Activated naive CD4-positive, alpha-beta T cell treated with anti-CD3 and anti-CD28 coated beads, Interleukin-2, amount 10 ng/mL, durations not matched to agents 7 days and 5 days (primary cell): ENCODE results near the gene MTCL1.

Source experiments
- CTCF ChIA-PET: fragments of 350-600 bp; sonication (Branson Sonifier 250); formaldehyde crosslinking; loops from one replicate; lab custom pipeline; 2021; ENCODE audit warnings: antibody characterized with exemption; lab: Charles Lee
- DNase-seq: peaks from one replicate; pipeline ENCODE4 v3.0.0-alpha.2; 2020
- H3K27ac Mint-ChIP-seq: one replicate; pipeline ENCODE4 v1.8.0; 2021; ENCODE audit warnings: mild to moderate bottlenecking, moderate library complexity, mixed read lengths
- H3K27me3 Mint-ChIP-seq: one replicate; pipeline ENCODE4 v1.8.0; 2021; ENCODE audit warnings: mild to moderate bottlenecking, mixed read lengths
- H3K36me3 Mint-ChIP-seq: one replicate; pipeline ENCODE4 v1.8.0; 2021; ENCODE audit warnings: mixed read lengths
- H3K4me1 Mint-ChIP-seq: one replicate; pipeline ENCODE4 v1.8.0; 2021; ENCODE audit warnings: mixed read lengths
- H3K4me3 Mint-ChIP-seq: one replicate; pipeline ENCODE4 v1.8.0; 2021; ENCODE audit warnings: mild to moderate bottlenecking, moderate library complexity, mixed read lengths
- H3K9me3 Mint-ChIP-seq: one replicate; pipeline ENCODE4 v1.8.0; 2021; ENCODE audit warnings: mixed read lengths

MTCL1 gene

DNA sequence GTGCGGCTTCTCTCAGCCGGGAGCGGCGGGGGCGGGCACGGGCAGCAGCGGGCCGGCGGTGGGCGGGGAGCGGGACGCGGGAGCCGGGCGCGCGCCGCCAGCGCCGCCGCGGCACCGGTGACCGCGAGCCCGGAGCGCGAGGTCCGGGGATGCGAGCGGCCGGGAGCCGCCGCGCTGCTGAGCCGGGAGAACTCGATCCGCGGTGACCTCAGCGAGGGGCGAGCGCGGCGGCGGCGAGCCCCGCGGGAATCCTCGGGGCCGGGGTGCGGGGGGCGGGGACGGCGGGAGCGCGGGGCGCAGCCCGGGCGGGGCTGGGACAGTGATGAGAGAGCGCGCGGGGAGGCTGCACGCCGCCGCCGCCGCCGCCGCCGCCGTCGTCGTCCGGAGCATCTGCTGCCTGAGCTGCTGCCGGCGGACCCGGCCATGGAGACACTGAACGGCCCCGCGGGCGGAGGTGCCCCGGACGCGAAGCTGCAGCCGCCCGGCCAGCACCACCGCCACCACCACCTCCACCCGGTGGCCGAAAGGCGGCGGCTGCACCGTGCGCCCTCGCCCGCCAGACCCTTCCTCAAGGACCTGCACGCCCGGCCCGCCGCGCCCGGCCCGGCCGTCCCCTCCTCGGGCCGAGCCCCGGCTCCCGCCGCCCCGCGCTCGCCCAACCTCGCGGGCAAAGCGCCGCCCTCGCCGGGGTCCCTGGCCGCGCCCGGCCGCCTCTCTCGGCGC lies at the start of gene MTCL1:
MTCL1 (plus strand) TSS at position 319 of the 723 bp plus-strand sequence; CDS start at position 424, 105 bp downstream.
- DNase-seq = peak; percentile 42
- H3K4me3 Mint-ChIP-seq = peak within 1 kb of the TSS; percentile 81
- H3K36me3 Mint-ChIP-seq = no peaks in the 10 kb centered on the region
- H3K4me1 Mint-ChIP-seq = peaks cover 20% of the 10 kb centered on the region
- H3K27me3 Mint-ChIP-seq = peaks cover 85% of the 10 kb centered on the region
- CTCF ChIA-PET = interaction anchor here (1.5 to 1.9 kb wide), 2 partner anchors 10 to 282 kb away, joined by 3 to 6 read pairs; no protein-coding TSS in a partner anchor
- H3K27ac Mint-ChIP-seq = no peak within 1 kb of the TSS
- H3K9me3 Mint-ChIP-seq = no peaks in the 10 kb centered on the region

DNA sequence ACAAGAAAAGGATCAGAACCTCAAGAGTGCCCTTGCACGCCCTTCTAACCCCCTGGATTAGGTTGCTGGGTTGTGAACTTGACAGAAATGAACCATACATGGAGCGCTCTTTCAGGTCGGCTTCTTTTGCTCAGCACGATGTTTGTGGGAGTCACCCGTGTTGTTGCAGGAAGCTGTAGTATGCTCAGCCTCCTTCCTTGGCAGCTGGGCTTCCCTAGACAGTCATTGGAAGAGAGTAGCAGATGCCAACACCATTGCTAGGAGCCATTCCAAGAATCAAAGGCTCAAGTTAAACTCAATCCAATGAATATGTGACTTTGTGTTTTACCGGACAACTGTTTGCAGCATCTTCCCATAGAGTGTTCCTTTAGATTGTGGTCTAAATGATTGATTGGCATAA lies 49.1 kb upstream of the MTCL1 start:
- Mint-ChIP-seq H3K4me3 (no peak overlapping the region), H3K4me1 (no peaks in the 10 kb centered on the region), H3K36me3 (no peaks in the 10 kb centered on the region), H3K27ac (no peak overlapping the region), H3K27me3 (peaks cover 22% of the 10 kb centered on the region), H3K9me3 (no peaks in the 10 kb centered on the region)
- CTCF ChIA-PET = interaction anchor here (2.8 to 5.3 kb wide), 4 partner anchors 12 to 332 kb away, joined by 7 to 32 read pairs (median 24); no protein-coding TSS in a partner anchor
- DNase-seq = no peak

DNA sequence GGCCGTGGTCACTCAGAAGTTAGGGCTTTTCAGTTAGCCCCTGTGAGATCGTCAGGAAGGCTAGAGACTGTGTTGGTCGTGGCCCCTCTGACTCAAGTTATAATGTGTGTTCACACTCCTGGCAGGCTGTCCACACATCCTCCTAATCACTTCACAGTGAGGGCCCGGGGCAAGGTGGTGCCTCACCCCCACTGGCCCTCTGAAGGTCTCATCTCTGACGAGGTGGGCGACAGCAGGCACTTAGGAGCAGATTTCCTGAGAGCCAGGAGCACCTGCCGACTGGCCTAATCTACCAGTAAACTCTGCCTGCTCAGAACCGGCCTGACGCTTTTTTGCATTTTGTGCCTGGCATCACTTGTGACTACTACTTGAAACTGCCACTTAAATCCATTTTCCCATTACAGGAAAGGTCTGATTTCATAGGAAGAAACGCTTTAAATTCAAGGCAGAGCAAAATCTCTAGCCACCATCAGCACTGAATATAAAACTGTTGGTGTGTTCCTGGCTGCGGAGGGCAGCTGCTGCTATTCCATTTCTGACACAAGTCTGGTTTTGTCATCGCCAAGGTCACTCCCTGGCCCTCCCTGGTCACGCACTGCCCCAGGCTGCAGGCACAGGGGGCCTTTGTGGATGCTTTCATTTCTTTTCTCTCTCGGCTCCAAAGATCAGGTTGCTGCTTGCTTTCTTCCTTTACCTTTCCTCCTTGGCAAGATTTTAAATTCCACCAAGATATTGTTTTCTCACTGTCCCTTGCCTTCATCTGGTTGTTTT lies 48.1 kb upstream of the MTCL1 start:
- Mint-ChIP-seq H3K27me3 (peaks cover 27% of the 10 kb centered on the region), H3K4me3 (no peak overlapping the region), H3K4me1 (no peaks in the 10 kb centered on the region), H3K9me3 (no peaks in the 10 kb centered on the region), H3K36me3 (no peaks in the 10 kb centered on the region), H3K27ac (no peak overlapping the region)
- no peak for DNase-seq
- CTCF ChIA-PET = interaction anchor here (1.3 to 5.3 kb wide), 2 partner anchors 331 kb away, joined by 4 to 31 read pairs; no protein-coding TSS in a partner anchor

DNA sequence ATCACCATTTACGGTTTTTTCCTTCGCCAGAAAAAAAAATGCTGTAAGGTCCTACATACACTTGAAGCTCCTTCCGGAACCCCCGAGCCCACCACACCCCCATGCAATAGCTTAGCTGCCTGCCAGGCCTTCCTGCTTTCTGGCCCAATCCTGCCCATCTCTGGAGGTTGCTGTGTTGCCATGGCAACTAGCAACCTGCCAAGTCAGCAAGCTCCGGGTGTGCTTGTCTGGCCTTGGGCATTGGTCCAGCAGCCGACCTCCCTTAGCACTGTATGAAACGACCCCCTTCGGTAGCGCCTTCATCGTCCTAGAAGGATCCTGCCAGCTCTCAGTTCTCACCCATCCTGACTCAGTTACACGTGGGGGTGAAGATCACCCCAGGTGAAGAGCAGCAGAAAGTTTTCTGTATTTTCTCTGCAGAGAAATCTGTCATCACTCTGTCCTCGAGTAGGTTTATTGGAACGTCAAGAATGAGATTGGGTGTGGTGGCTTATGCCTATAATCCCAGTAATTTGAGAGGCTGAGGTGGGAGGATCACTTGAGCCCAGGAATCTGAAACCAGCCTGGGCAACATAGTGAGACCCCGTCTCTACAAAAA lies 47.4 kb upstream of the MTCL1 start:
- Mint-ChIP-seq H3K4me1 (no peaks in the 10 kb centered on the region), H3K27me3 (peaks cover 28% of the 10 kb centered on the region), H3K9me3 (no peaks in the 10 kb centered on the region), H3K27ac (no peak overlapping the region), H3K36me3 (no peaks in the 10 kb centered on the region), H3K4me3 (no peak overlapping the region)
- no peak for DNase-seq
- CTCF ChIA-PET = interaction anchor here (1.3 kb wide), 1 partner anchor 330 kb away, joined by 4 read pairs; no protein-coding TSS in a partner anchor

DNA sequence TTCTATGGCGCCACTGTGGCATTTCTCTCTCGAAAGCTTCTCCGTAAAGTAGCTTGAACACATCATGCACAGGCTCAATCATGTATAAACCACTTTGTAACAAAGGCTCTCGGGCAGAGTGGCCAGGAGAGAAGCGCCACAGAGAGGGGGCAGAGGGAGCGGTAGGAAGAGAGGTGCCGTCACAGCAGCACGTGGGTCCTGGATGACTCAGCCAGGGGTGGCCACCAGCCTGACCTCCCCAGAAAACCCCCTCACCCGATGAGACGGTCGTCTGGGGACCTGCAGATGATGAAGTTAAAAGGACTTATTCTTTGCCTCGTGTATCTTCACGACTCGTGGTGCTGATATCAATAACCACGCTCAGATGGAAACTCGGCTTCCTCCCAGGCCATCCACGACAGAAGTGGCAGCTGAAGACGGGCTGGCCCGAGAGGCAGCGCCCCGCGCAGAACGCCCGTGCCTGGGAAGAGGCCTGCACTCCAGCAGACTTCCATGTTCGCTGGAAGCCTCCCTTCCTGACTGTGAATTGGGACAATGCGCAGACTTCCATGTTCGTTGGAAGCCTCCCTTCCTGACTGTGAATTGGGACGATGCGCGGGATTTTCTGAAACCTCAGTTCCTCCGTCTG lies 46.4 kb upstream of the MTCL1 start:
- H3K4me1 Mint-ChIP-seq = no peaks in the 10 kb centered on the region
- H3K27me3 Mint-ChIP-seq = peaks cover 26% of the 10 kb centered on the region
- CTCF ChIA-PET = interaction anchor here (1.3 kb wide), 1 partner anchor 329 kb away, joined by 4 read pairs; no protein-coding TSS in a partner anchor
- no peaks in the 10 kb centered on the region for H3K9me3 Mint-ChIP-seq
- no peak overlapping the region for H3K4me3 Mint-ChIP-seq
- H3K27ac Mint-ChIP-seq = no peak overlapping the region
- H3K36me3 Mint-ChIP-seq = no peaks in the 10 kb centered on the region
- no peak for DNase-seq

DNA sequence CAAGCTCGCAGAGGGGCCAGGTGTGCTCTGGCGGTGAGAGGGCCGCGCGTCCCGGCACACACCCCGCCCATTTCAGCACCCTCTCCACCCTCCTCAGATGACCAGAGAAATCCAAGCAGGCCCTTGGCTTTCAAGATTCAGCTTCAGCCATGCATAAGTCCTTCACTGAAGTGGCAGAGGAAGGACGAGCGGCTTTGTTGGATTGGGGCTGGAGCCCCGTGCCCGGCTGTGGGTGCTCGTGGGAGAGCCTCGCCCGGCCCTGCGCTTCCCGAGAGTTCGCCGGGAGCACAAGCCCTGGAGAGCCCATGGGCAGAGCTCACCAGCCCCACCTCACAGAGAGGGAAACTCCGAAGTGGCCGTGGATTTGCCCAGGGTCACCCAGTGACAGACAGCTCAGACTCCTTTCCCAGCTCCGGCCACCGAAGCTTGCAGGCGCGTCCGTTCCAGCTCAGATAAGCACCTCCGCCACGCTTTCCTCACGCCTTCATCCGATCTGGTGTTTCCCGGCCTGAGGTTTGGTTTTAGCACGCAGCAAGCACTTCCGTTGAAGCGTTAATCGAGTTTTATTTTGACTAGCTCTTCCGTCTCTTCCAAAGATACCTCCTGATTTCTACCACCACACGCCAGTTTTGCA lies 45.6 kb upstream of the MTCL1 start:
- Mint-ChIP-seq H3K27me3 (peaks cover 23% of the 10 kb centered on the region), H3K4me3 (no peak overlapping the region), H3K36me3 (no peaks in the 10 kb centered on the region), H3K4me1 (no peaks in the 10 kb centered on the region), H3K27ac (no peak overlapping the region), H3K9me3 (no peaks in the 10 kb centered on the region)
- DNase-seq = no peak
- CTCF ChIA-PET = no interaction called here

DNA sequence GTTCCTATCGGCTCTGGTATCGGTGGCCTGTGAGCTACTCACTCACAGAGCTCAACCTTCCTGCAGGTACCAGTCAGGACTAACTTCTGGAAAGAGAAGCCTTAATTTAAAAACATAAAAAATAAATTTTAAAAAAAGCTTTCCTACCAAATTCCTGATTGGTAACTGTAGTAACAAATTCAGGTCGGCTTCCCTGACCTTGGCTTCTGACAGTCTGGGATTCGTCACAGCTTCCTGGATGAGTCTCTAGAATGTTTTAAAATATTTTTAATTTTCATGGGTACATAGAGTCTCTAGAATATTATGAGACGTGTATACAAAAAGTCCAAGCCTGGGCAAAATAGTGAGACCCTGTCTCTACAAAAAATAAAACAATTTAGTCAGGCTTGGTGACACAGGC lies 45.0 kb upstream of the MTCL1 start:
- Mint-ChIP-seq H3K9me3 (no peaks in the 10 kb centered on the region), H3K27ac (no peak overlapping the region), H3K4me3 (no peak overlapping the region), H3K4me1 (no peaks in the 10 kb centered on the region), H3K36me3 (no peaks in the 10 kb centered on the region), H3K27me3 (peaks cover 23% of the 10 kb centered on the region)
- no peak for DNase-seq
- CTCF ChIA-PET = no interaction called here

DNA sequence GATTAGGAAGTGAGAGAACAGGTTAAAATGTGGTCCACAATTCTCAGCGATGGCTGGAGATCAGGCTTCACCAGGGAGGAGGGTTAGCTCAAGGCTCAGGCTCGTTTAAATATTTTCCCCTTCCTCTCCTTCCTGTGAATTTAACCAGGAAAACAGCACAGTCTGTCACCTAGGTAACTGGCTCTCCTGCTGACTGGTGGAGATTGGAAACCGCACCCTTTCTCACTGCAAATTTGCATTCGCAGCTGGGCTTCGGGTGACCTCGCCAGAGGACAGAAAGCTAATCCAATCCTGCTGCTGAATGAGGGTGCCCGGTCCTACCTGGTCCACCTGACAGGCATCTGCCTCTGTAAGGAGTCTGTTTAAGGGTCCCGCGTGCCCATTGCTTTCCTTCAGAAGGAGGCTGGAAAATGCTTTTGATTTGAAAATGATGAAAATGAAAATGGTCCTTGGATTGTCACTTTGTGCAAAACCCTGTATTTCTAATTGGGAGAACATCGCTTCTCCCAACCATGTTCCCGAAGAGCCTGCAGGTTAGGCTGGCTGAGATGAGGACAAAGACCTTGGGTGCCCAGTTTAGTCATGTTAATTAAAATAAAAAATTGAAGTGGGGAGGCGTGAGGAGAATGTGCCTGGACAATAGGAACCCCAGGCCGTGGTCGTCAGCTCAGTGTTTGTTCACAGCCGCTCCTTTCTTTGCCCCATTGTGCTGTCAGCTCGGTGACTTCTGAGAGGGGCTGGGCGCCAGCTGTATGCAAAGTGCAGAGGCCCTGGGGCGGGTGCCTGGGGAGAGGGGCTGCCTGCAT lies 43.4 kb upstream of the MTCL1 start:
- CTCF ChIA-PET = interaction anchor here (1.5 kb wide), 1 partner anchor 10 kb away, joined by 4 read pairs; no protein-coding TSS in a partner anchor
- Mint-ChIP-seq H3K9me3 (no peaks in the 10 kb centered on the region), H3K27me3 (peaks cover 23% of the 10 kb centered on the region), H3K4me1 (no peaks in the 10 kb centered on the region), H3K27ac (no peak overlapping the region), H3K36me3 (no peaks in the 10 kb centered on the region), H3K4me3 (no peak overlapping the region)
- DNase-seq = no peak

DNA sequence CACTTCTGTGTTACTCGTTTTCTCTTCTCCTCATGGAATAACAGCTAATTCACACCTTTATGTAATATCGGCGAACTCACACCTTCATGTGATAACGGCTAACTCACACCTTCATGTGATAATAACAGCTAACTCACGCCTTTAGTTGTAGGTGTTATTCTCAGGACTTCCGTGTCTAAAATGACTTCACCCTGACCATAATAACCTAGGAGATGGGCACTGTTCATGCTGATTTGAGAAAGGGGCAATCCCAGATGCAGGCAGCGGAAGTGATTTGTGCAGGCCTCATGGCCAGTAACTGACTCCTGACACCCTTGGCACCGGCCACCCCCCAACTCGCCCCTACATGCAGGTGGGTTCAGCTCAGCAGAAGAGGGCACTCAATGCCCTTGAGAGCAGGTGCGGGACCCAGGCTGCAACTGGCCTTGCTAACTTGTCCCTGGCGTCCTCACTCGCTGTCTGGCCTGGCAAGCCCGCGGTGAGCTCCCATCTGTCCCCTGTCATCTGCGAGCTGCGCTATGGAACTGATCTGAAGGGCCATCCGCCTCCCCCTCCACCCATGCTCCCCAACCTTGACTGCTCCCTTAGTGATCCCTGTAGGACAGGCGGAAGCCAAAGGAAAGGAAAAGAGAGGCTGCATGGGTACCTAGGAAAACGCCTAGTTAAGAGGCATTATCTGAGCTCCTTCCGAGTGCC lies 42.6 kb upstream of the MTCL1 start:
- DNase-seq = no peak
- H3K36me3 Mint-ChIP-seq = no peaks in the 10 kb centered on the region
- H3K27me3 Mint-ChIP-seq = peaks cover 23% of the 10 kb centered on the region
- no peak overlapping the region for H3K4me3 Mint-ChIP-seq
- no peaks in the 10 kb centered on the region for H3K9me3 Mint-ChIP-seq
- H3K4me1 Mint-ChIP-seq = no peaks in the 10 kb centered on the region
- CTCF ChIA-PET = interaction anchor here (0.6 to 1.5 kb wide), 2 partner anchors 9 to 319 kb away, joined by 4 read pairs; no protein-coding TSS in a partner anchor
- no peak overlapping the region for H3K27ac Mint-ChIP-seq

DNA sequence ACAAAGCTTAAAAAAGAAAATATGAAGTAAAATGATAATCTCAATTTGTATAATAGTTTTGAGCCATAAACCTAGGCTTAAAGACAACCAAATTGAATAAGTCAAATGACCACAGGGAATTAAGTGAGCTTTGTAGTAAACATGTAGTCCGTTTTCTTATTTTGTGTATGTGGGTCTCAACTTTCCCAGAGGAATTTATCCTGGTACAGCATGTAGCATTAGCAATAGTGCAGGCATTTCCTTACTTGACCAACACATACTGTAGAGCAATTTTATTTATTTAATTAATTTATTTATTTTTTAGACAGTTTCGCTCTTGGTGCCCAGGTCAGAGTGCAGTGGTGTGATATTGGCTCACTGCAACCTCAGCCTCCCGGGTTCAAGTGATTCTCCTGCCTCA lies 37.5 kb upstream of the MTCL1 start:
- DNase-seq = no peak
- H3K27ac Mint-ChIP-seq = no peak overlapping the region

DNA sequence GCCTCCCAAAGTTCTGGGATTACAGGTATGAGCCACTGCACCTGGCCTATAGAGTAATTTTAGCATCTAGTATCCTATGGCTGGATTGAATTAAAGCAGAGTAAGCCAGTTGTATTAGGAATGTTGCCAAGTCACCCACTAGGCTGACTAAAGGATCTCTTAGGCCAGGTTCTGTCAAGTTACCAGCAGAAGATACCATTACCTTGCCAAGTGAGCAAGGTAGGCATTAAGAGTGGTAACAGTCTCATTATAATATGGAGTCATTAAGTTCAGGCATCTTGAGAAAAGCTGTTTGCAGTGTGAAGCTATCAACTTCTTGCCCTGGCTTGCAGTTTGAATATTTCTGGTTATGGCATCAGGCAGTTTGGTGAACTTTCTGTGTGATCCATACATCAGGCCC lies 37.0 kb upstream of the MTCL1 start:
- H3K27me3 Mint-ChIP-seq = peaks cover 2% of the 10 kb centered on the region
- CTCF ChIA-PET = interaction anchor here (0.8 to 1.4 kb wide), 2 partner anchors 13 to 31 kb away, joined by 3 to 4 read pairs; no protein-coding TSS in a partner anchor
- H3K4me1 Mint-ChIP-seq = no peaks in the 10 kb centered on the region
- H3K36me3 Mint-ChIP-seq = no peaks in the 10 kb centered on the region
- H3K27ac Mint-ChIP-seq = no peak overlapping the region
- no peaks in the 10 kb centered on the region for H3K9me3 Mint-ChIP-seq
- no peak for DNase-seq
- no peak overlapping the region for H3K4me3 Mint-ChIP-seq

More for the DNA sequence above, 37.5 kb upstream of the MTCL1 start:
- CTCF ChIA-PET = interaction anchor here (1.4 kb wide), 1 partner anchor 13 kb away, joined by 4 read pairs; no protein-coding TSS in a partner anchor
- Mint-ChIP-seq H3K4me1 (no peaks in the 10 kb centered on the region), H3K4me3 (no peak overlapping the region), H3K36me3 (no peaks in the 10 kb centered on the region), H3K27me3 (peaks cover 7% of the 10 kb centered on the region), H3K9me3 (no peaks in the 10 kb centered on the region)

DNA sequence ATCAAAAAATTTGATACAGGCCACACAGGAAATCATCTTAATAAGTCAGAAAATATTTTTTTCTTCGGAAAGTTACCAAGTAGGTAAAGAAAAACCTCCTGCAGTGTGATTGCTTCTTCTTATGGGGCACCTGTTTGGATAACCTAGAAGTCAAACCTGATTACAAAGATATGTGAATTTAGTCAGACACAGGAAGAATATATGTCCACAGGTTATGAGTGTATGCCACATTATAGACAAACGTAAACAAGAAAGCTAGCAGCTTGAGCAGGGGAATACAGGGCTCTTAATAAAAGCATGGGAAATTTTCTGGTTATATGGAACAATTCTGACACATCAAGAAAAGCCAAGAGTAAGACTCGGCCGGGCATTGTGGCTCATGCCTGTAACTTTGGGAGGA lies 35.8 kb upstream of the MTCL1 start:
- no peaks in the 10 kb centered on the region for H3K36me3 Mint-ChIP-seq
- no peak overlapping the region for H3K4me3 Mint-ChIP-seq
- no peaks in the 10 kb centered on the region for H3K9me3 Mint-ChIP-seq
- no peak overlapping the region for H3K27ac Mint-ChIP-seq
- H3K27me3 Mint-ChIP-seq = no peaks in the 10 kb centered on the region
- DNase-seq = no peak
- CTCF ChIA-PET = no interaction called here
- no peaks in the 10 kb centered on the region for H3K4me1 Mint-ChIP-seq
